ENCODE results near the gene HIF1AN. TPM values are rescaled to one million over a fixed set of nuclear protein-coding genes. Genes with fewer than 3 reads are reported as not detected.

The HIF1AN gene
- total RNA-seq, 3 donors from 2014 or later, result 11.4 to 20.6 (median 15.4) TPM

- TF ChIP-seq POLR2AphosphoS5 (IDR thresholded peaks at IDR 0.05) (no peak), CTCF (IDR thresholded peaks at IDR 0.05) (no peak), POLR2A (IDR thresholded peaks at IDR 0.05) (no peak)
- no peaks in the 10 kb centered on the region for H3K36me3 ChIP-seq
Observed at GRCh38 chr10:100510533-100511308, 25.0 kb upstream of the HIF1AN start.

GRCh38 chr10:100515612-100516011, 20.1 kb upstream of the HIF1AN start:
- peak overlapping the region in 1 of 2 donors; percentile 25 for H3K27ac ChIP-seq
- no peaks in the 10 kb centered on the region for H3K9me3 ChIP-seq
- no peak for DNase-seq (ENCODE audit: low spot score in 2 of 2)
- intact Hi-C loops (cut with DNase I; ENCODE audit: low total_unique reads), result loop anchor here (10.0 kb wide), 1 partner anchor 901 kb away; no protein-coding TSS in a partner anchor
- TF ChIP-seq CTCF (IDR thresholded peaks at IDR 0.05) (no peak), POLR2A (IDR thresholded peaks at IDR 0.05) (no peak), POLR2AphosphoS5 (IDR thresholded peaks at IDR 0.05) (no peak)
- H3K27me3 ChIP-seq, result no peaks in the 10 kb centered on the region
- H3K4me3 ChIP-seq, result no peak overlapping the region
- H3K4me1 ChIP-seq, result no peaks in the 10 kb centered on the region
- no peaks in the 10 kb centered on the region for H3K36me3 ChIP-seq

More at GRCh38 chr10:100510533-100511308, 25.0 kb upstream of the HIF1AN start:
- intact Hi-C loops (cut with DNase I; ENCODE audit: low total_unique reads), result loop anchor here (10.0 kb wide), 1 partner anchor 896 kb away; no protein-coding TSS in a partner anchor
- H3K9me3 ChIP-seq, result no peaks in the 10 kb centered on the region
- H3K4me1 ChIP-seq, result no peaks in the 10 kb centered on the region
- peak; percentile 28 to 63 for DNase-seq (ENCODE audit: low spot score in 2 of 2)
- H3K27ac ChIP-seq, result peak overlapping the region in 1 of 2 donors; percentile 21
- H3K27me3 ChIP-seq, result no peaks in the 10 kb centered on the region
- no peak overlapping the region for H3K4me3 ChIP-seq

- no peak overlapping the region for H3K27ac ChIP-seq
- intact Hi-C loops (cut with DNase I; ENCODE audit: low total_unique reads), result loop anchor here (10.0 kb wide), 1 partner anchor 902 kb away; no protein-coding TSS in a partner anchor
- no peak for DNase-seq (ENCODE audit: low spot score in 2 of 2)
- no peaks in the 10 kb centered on the region for H3K4me1 ChIP-seq
- no peak overlapping the region for H3K4me3 ChIP-seq
- no peaks in the 10 kb centered on the region for H3K27me3 ChIP-seq
- TF ChIP-seq POLR2A (IDR thresholded peaks at IDR 0.05), result no peak
- no peak for TF ChIP-seq POLR2AphosphoS5 (IDR thresholded peaks at IDR 0.05)
- TF ChIP-seq CTCF (IDR thresholded peaks at IDR 0.05), result no peak
- no peaks in the 10 kb centered on the region for H3K9me3 ChIP-seq
- no peaks in the 10 kb centered on the region for H3K36me3 ChIP-seq
Observed at GRCh38 chr10:100516847-100517246, 18.9 kb upstream of the HIF1AN start.

GRCh38 chr10:100518761-100519241, 16.9 kb upstream of the HIF1AN start:
- Histone ChIP-seq H3K4me3 (peak overlapping the region; percentile 38 to 54 (median 40)), H3K4me1 (no peaks in the 10 kb centered on the region), H3K9me3 (no peaks in the 10 kb centered on the region), H3K27me3 (no peaks in the 10 kb centered on the region), H3K27ac (no peak overlapping the region), H3K36me3 (no peaks in the 10 kb centered on the region)
- intact Hi-C loops (cut with DNase I; ENCODE audit: low total_unique reads), result loop anchor here (10.0 kb wide), 1 partner anchor 904 kb away; no protein-coding TSS in a partner anchor
- peak; percentile 49 to 66 (median 64) for TF ChIP-seq CTCF (IDR thresholded peaks at IDR 0.05)
- no peak for TF ChIP-seq POLR2A (IDR thresholded peaks at IDR 0.05)
- peak; percentile 51 to 59 for DNase-seq (ENCODE audit: low spot score in 2 of 2)

Data from breast epithelium (tissue), 4 donors.